DND-41 (cell line): ENCODE results near the gene CD164L2.

Experiments
- ATAC-seq: fragments of 200-7000 bp; cut with Tn5 transposase; 3 replicates; pipeline ENCODE4 v1.9.1; 2021; ENCODE audit warnings: low read depth; ENCODE audit not compliant: insufficient read depth
- DNase-seq: peaks from one replicate; pipeline ENCODE4 v3.0.0-alpha.2; 2020
- H2AFZ ChIP-seq: 2 replicates; pipeline ENCODE4 v1.6.0; 2012; ENCODE audit warnings: low read depth, low read length
- H3K27ac ChIP-seq: 2 replicates; pipeline ENCODE4 v1.5.1; 2012; ENCODE audit warnings: low read length, inconsistent platforms
- H3K27me3 ChIP-seq: fragments of 200-600 bp; sonication (generic); 2 replicates; pipeline ENCODE4 v1.6.0; 2012; ENCODE audit warnings: low read length, mild to moderate bottlenecking, inconsistent platforms; ENCODE audit not compliant: insufficient read depth, poor library complexity
- H3K36me3 ChIP-seq: 2 replicates; pipeline ENCODE4 v1.5.1; 2012; ENCODE audit warnings: low read length, inconsistent platforms; ENCODE audit not compliant: insufficient read depth
- H3K4me1 ChIP-seq: 2 replicates; pipeline ENCODE4 v1.5.1; 2012; ENCODE audit warnings: mild to moderate bottlenecking, low read length; ENCODE audit not compliant: insufficient read depth
- H3K4me2 ChIP-seq: 2 replicates; pipeline ENCODE4 v1.6.0; 2012; ENCODE audit warnings: mild to moderate bottlenecking, moderate library complexity, low read length, inconsistent platforms; ENCODE audit not compliant: insufficient read depth
- H3K4me3 ChIP-seq, 2 experiments: fragments of 200-600 bp in 1 of 2; shearing (Covaris generic) in 1 of 2; 2 replicates each; pipeline ENCODE4 v1.5.1; 2012 to 2016; ENCODE audit warnings: inconsistent platforms in 2 of 2, low read length in 2 of 2, mild to moderate bottlenecking in 2 of 2, low read depth in 1 of 2, moderate library complexity in 1 of 2
- H3K79me2 ChIP-seq: 2 replicates; pipeline ENCODE4 v1.6.0; 2012; ENCODE audit warnings: low read length, inconsistent platforms; ENCODE audit not compliant: insufficient read depth
- H3K9ac ChIP-seq: 2 replicates; pipeline ENCODE4 v1.6.0; 2012; ENCODE audit warnings: low read depth, mild to moderate bottlenecking, inconsistent platforms, low read length, moderate library complexity
- H3K9me3 ChIP-seq: 2 replicates; pipeline ENCODE4 v1.5.1; 2012; ENCODE audit warnings: low read length, moderate library complexity, mild to moderate bottlenecking, inconsistent platforms; ENCODE audit not compliant: insufficient read depth, severe bottlenecking
- H4K20me1 ChIP-seq: 2 replicates; pipeline ENCODE4 v1.6.0; 2012; ENCODE audit warnings: low read length; ENCODE audit not compliant: insufficient read depth
- CTCF ChIP-seq: IDR thresholded peaks from 2 replicates; pipeline ENCODE4 v1.5.1; 2012; ENCODE audit warnings: borderline replicate concordance, low read length, moderate library complexity, mild to moderate bottlenecking; ENCODE audit not compliant: poor library complexity, severe bottlenecking; ENCODE audit errors: extremely low read depth
- EZH2 ChIP-seq: IDR thresholded peaks from 3 replicates; pipeline ENCODE4 v1.6.1; 2012; ENCODE audit warnings: borderline replicate concordance, low read depth, mild to moderate bottlenecking, moderate library complexity, low read length, inconsistent platforms; ENCODE audit not compliant: severe bottlenecking

Gene CD164L2

GRCh38 chr1:27333717-27334279 lies 49.3 kb downstream of the CD164L2 start:
- H3K27ac ChIP-seq: no peak overlapping the region
- H4K20me1 ChIP-seq: peaks cover 23% of the 10 kb centered on the region
- H3K79me2 ChIP-seq: peaks cover 9% of the 10 kb centered on the region
- no peak overlapping the region for H2AFZ ChIP-seq
- H3K4me2 ChIP-seq: no peak overlapping the region
- no peak for DNase-seq
- H3K9me3 ChIP-seq: no peaks in the 10 kb centered on the region
- H3K9ac ChIP-seq: no peak overlapping the region
- no peak for ATAC-seq
- no peaks in the 10 kb centered on the region for H3K4me1 ChIP-seq
- H3K27me3 ChIP-seq: no peaks in the 10 kb centered on the region
- TF ChIP-seq CTCF (no peak), EZH2 (no peak)
- H3K36me3 ChIP-seq: peaks cover 75% of the 10 kb centered on the region
- H3K4me3 ChIP-seq: no peak overlapping the region

- H3K79me2 ChIP-seq: peaks cover 20% of the 10 kb centered on the region
- TF ChIP-seq CTCF (peak; percentile 81), EZH2 (no peak)
- no peak overlapping the region for H3K9ac ChIP-seq
- peaks cover 32% of the 10 kb centered on the region for H4K20me1 ChIP-seq
- peaks cover 82% of the 10 kb centered on the region for H3K36me3 ChIP-seq
- H3K4me3 ChIP-seq: no peak overlapping the region
- H3K4me2 ChIP-seq: no peak overlapping the region
- DNase-seq (peak; percentile 43), ATAC-seq (peak; percentile 75)
- no peaks in the 10 kb centered on the region for H3K27me3 ChIP-seq
- no peaks in the 10 kb centered on the region for H3K9me3 ChIP-seq
- H3K4me1 ChIP-seq: no peaks in the 10 kb centered on the region
- no peak overlapping the region for H2AFZ ChIP-seq
- no peak overlapping the region for H3K27ac ChIP-seq
Observed at GRCh38 chr1:27332536-27333281, 50.4 kb downstream of the CD164L2 start.

- peaks cover 37% of the 10 kb centered on the region for H4K20me1 ChIP-seq
- H3K27me3 ChIP-seq: no peaks in the 10 kb centered on the region
- H3K27ac ChIP-seq: no peak overlapping the region
- H3K9me3 ChIP-seq: no peaks in the 10 kb centered on the region
- H3K4me3 ChIP-seq: no peak overlapping the region
- TF ChIP-seq EZH2: no peak
- no peak for TF ChIP-seq CTCF
- no peak for DNase-seq
- peaks cover 28% of the 10 kb centered on the region for H3K79me2 ChIP-seq
- H3K9ac ChIP-seq: no peak overlapping the region
- no peak overlapping the region for H3K4me2 ChIP-seq
- H3K4me1 ChIP-seq: no peaks in the 10 kb centered on the region
- no peak for ATAC-seq
- H3K36me3 ChIP-seq: peaks cover 89% of the 10 kb centered on the region
- no peak overlapping the region for H2AFZ ChIP-seq
Observed at GRCh38 chr1:27331922-27332321, 51.2 kb downstream of the CD164L2 start.
